ENCODE results near the gene AK8.
A peak's percentile ranks its signal among the peaks of the same experiment; 100 is the strongest.

Gene AK8

DNA sequence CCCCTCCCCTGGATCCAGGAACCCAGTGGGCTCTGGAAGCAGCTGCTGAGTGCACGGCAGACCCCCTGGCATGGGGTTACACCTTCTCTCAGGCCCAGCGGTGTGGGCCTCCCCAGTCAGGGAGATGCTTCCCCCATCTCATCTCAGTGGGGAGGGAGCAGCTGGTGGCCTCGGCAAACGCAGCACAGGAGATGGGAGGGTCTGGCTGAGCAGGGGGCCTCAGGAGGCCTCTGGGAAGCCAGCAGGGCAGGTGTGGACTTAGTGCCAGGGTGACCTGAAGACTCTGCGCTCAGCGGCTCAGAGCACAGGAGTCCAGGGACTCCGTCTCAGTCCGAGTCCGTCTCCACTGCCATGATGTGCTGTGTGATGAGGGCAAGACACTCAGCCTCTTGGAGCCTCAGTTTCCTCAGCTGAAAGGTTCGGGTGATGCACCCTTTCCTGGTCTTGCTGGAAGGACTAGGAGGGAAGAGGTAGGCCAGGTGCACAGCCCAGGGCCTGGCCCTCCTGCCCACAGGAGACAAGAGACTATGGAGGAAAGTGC is 107.2 kb downstream of the AK8 start:
- TF ChIP-seq, protein P1, sequence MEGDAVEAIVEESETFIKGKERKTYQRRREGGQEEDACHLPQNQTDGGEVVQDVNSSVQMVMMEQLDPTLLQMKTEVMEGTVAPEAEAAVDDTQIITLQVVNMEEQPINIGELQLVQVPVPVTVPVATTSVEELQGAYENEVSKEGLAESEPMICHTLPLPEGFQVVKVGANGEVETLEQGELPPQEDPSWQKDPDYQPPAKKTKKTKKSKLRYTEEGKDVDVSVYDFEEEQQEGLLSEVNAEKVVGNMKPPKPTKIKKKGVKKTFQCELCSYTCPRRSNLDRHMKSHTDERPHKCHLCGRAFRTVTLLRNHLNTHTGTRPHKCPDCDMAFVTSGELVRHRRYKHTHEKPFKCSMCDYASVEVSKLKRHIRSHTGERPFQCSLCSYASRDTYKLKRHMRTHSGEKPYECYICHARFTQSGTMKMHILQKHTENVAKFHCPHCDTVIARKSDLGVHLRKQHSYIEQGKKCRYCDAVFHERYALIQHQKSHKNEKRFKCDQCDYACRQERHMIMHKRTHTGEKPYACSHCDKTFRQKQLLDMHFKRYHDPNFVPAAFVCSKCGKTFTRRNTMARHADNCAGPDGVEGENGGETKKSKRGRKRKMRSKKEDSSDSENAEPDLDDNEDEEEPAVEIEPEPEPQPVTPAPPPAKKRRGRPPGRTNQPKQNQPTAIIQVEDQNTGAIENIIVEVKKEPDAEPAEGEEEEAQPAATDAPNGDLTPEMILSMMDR (IDR thresholded peaks at IDR 0.05; ENCODE audit: low read depth, low read length): no peak
- H3K4me3 ChIP-seq (replicated peaks in 1 of 2; ENCODE audit: low read depth in 2 of 2, low read length in 2 of 2): peak overlapping the region; percentile 72
- no peak for DNase-seq (ENCODE audit: low read depth in 2 of 2)

DNA sequence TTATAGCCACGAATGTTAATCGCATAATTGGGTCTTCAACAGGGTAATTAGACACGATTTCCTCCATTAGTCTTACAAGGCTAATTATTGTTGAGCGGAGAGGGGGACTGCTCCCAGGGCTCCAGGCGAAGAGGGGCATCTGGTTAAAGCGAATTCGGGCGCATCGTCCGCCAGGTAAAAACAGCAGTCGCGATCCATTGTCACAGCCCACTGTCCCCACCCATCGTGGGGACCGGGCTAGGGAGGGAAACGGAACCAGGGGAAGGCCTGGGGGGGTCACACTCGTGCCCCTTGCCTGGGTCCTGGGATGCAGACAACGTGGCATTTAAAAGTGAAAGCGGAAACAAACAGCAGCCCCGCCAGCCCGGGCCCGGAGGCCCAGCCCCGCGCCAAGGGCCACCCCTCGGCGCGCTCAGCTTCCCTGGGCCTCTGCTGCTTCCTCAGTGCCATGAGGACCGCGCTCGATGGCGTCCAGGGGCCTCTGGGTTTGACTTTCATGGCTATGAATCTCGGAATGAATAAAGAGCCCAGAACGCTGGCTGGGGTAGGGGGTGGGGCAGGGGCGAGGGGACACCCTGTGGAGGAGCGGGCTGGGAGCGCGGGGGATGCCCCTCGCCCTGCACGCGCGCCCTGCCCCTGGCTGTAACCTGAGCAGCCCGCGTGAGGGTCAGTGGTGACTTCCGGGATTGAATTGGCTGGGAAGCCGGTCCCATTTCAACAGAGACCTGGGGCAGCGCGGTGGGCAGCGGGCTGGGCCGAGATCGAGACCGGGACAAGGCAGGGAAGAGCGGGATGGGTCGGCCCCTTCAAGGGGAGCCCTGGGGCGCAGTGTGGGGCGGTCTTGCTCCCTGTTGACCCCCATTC is 107.9 kb downstream of the AK8 start:
- peak overlapping the region; percentile 72 for H3K4me3 ChIP-seq (replicated peaks in 1 of 2; ENCODE audit: low read depth in 2 of 2, low read length in 2 of 2)
- peak; percentile 62 to 75 for DNase-seq (ENCODE audit: low read depth in 2 of 2)
- TF ChIP-seq, protein P1 (IDR thresholded peaks at IDR 0.05; ENCODE audit: low read depth, low read length): no peak

DNA sequence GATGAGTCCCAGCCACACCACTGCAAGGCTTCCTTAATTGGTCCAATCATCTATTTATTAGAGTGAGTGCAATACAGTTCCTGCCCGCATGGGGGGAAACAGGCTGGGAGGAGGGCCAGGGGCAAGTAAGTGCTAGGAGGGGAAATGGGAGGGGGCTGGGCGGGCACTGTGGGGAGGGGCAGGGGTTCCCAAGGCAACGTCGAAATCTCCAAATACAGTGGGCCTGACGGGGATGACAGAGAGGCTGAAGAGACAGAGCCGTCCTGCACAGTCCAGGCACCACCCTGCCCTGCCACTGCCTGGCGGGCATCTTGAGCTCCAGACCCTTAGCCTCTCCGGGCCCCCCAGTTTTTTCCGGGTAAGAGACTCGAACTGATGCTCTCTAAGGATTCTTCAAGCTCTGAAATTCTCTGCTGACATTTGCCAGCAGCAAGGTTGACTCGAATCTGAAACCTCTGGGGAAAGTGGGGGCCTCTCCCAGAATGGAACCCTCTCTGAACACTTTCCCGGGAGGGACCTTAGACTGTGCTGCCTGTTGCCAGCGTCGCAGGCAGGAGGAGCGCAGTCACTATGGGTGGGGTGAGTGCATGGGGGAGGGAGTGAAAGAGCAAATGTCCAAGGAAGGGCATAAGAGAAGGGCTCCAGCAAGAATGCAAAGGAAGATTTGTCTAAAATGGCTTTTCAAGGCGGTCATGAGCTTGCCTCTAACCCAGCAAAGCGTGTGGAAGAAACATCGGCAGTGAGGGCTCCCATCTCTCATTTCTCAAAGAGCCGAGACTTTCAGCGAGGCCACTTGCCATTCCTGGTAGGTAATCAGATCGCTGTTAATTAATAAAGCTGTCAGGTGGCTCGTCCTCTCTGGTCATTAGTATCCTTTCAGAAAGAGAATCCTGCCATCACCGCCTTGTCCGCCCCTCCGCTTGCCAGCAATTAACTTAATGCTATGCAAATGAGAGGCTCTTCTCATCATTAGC is 108.9 kb downstream of the AK8 start:
- TF ChIP-seq, protein P1 (IDR thresholded peaks at IDR 0.05; ENCODE audit: low read depth, low read length): peak; percentile 42
- peak; percentile 63 to 82 for DNase-seq (ENCODE audit: low read depth in 2 of 2)
- peak overlapping the region; percentile 72 for H3K4me3 ChIP-seq (replicated peaks in 1 of 2; ENCODE audit: low read depth in 2 of 2, low read length in 2 of 2)

DNA sequence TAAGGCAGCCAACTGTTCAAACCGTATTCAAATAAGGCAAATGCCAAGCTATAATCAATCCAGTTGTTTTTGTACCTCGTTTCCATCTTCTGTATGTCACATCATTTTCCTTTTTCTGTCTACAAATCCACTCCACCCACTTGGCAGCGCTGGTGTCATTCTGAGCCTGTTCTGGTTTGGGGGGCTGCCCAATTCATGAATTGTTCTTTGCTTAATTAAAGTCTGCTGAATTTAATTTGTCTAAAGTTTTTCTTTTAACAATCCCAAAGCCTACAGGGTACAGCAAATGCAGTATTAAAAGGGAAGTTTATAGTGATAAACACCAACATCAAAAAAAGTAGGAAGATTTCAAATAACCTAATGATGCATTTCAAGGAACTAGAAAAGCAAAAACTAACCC is 114.5 kb downstream of the AK8 start:
- no peak for DNase-seq (ENCODE audit: low read depth in 2 of 2)
- TF ChIP-seq, protein P1 (IDR thresholded peaks at IDR 0.05; ENCODE audit: low read depth, low read length): no peak
- H3K4me3 ChIP-seq (replicated peaks in 1 of 2; ENCODE audit: low read depth in 2 of 2, low read length in 2 of 2): no peak overlapping the region

DNA sequence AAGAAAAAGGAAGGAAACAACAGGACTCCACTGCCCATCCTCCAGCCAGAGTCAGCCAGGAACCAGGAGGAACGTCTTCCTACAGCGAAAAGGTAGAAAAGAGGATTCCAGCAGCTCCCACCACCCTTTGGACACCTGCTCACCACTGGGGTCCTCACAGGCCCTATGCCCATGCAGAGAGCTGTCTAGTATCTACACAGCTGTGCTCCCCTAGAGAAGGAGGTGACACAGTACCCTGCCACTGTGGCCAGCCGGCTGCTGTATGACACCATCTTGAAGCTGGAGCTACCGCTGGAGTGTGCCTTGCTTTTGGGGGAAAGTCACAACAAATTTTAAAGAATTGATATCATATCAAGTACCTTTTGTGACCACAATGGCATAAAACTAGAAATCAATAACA is 115.2 kb downstream of the AK8 start:
- no peak for DNase-seq (ENCODE audit: low read depth in 2 of 2)
- TF ChIP-seq, protein P1 (IDR thresholded peaks at IDR 0.05; ENCODE audit: low read depth, low read length): no peak
- H3K4me3 ChIP-seq (replicated peaks in 1 of 2; ENCODE audit: low read depth in 2 of 2, low read length in 2 of 2): no peak overlapping the region

DNA sequence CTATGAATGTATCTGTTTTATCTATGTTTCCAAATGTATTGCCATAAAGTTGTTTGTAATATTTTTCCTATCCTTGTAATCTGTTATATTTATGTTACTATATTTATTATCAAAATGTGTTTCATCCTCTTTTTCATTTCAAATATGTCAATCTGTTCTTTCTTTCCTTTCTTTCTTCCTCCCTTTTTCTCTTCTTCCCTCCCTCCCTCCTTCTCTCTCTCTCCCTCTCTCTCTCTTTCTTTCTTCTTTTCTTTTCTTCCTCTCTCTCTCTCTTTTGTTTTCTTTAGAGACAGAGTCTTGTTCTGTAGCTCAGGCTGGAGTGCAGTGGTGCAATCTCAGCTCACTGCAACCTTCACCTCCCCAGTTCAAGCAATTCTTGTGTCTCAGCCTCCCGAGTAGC is 116.5 kb downstream of the AK8 start:
- TF ChIP-seq, protein P1 (IDR thresholded peaks at IDR 0.05; ENCODE audit: low read depth, low read length): no peak
- DNase-seq (ENCODE audit: low read depth in 2 of 2): no peak
- H3K4me3 ChIP-seq (replicated peaks in 1 of 2; ENCODE audit: low read depth in 2 of 2, low read length in 2 of 2): no peak overlapping the region
